GM12878 (cell line): ENCODE data around the gene PRCC. TPM values are rescaled to one million over a fixed set of nuclear protein-coding genes. Genes with fewer than 3 reads are reported as not detected.

Experiments used
- ATAC-seq: fragments of 200-7000 bp; cut with Tn5 transposase; 3 replicates; pipeline ENCODE4 v1.9.1; 2020; ENCODE audit warnings: mild to moderate bottlenecking, moderate library complexity
- BruUV-seq: library from RNA; stranded (reverse); fragments of 400-500 nt; replicated peaks from 2 replicates; lab custom pipeline; 2021; lab: Mats Ljungman, UMichigan
- CTCF ChIA-PET: fragments of 300-600 bp; sonication (Branson Sonifier 250); formaldehyde crosslinking; extraction: SDS; loops from one replicate; lab custom pipeline; 2021; ENCODE audit warnings: inconsistent platforms; lab: Yijun Ruan, JAX
- POLR2A ChIA-PET: fragments of 350-600 bp; formaldehyde crosslinking; extraction: SDS; loops from one replicate; lab custom pipeline; 2021; ENCODE audit warnings: inconsistent platforms; lab: Charles Lee
- RAD21 ChIA-PET: fragments of 300-600 bp; sonication (Branson Sonifier 250); formaldehyde crosslinking; loops from one replicate; lab custom pipeline; 2023; ENCODE audit warnings: antibody characterized with exemption; ENCODE audit not compliant: unreplicated experiment; lab: Charles Lee
- SMC1A ChIA-PET: fragments of 300-600 bp; sonication (Branson Sonifier 250); formaldehyde crosslinking; loops from one replicate; lab custom pipeline; 2023; ENCODE audit not compliant: unreplicated experiment, uncharacterized antibody; lab: Charles Lee
- DNase-seq: peaks from one replicate; pipeline ENCODE4 v3.0.0-alpha.2; 2011; ENCODE audit warnings: low read depth, low spot score
- FAIRE-seq: peaks from 3 replicates; lab custom pipeline; 2011; peaks lifted over from hg19 to GRCh38; lab: Jason Lieb, UNC
- H2AFZ ChIP-seq: 2 replicates; pipeline ENCODE4 v1.6.0; 2011; ENCODE audit warnings: low read depth, low read length, control low read depth; ENCODE audit not compliant: control insufficient read depth
- H3K27ac ChIP-seq: 2 replicates; pipeline ENCODE4 v1.5.1; 2011; ENCODE audit warnings: control low read depth; ENCODE audit not compliant: control insufficient read depth, insufficient read depth
- H3K27me3 ChIP-seq, 2 experiments: replicated peaks in 1 of 2; 2 replicates each; pipeline versions ENCODE4 v1.6.0 to v1.6.1; 2011; ENCODE audit warnings: low read length in 1 of 2; ENCODE audit not compliant: control insufficient read depth in 2 of 2, insufficient read depth in 2 of 2
- H3K36me3 ChIP-seq, 2 experiments: 2 replicates each; pipeline ENCODE4 v1.5.1; 2011; ENCODE audit warnings: low read length in 1 of 2; ENCODE audit not compliant: control insufficient read depth in 2 of 2, insufficient read depth in 2 of 2
- H3K4me1 ChIP-seq: 2 replicates; pipeline ENCODE4 v1.6.1; 2011; ENCODE audit warnings: mild to moderate bottlenecking, low read length, moderate library complexity, mixed read lengths; ENCODE audit not compliant: control insufficient read depth, insufficient read depth
- H3K4me2 ChIP-seq: 2 replicates; pipeline ENCODE4 v1.6.0; 2011; ENCODE audit warnings: control low read depth; ENCODE audit not compliant: control insufficient read depth, insufficient read depth
- H3K4me3 ChIP-seq: fragments of 200-600 bp; sonication (generic); 2 replicates; pipeline ENCODE4 v1.5.1; 2016
- H3K79me2 ChIP-seq: 2 replicates; pipeline ENCODE4 v1.6.0; 2011; ENCODE audit warnings: low read length; ENCODE audit not compliant: control insufficient read depth, insufficient read depth
- H3K9ac ChIP-seq: 2 replicates; pipeline ENCODE4 v1.8.0; 2011; ENCODE audit warnings: low read length, control low read depth, mixed read lengths; ENCODE audit not compliant: control insufficient read depth, insufficient read depth
- H3K9me3 ChIP-seq: replicated peaks from 3 replicates; pipeline ENCODE4 v1.5.1; 2011; ENCODE audit warnings: mild to moderate bottlenecking, low read length; ENCODE audit not compliant: control insufficient read depth, insufficient read depth
- H4K20me1 ChIP-seq: 2 replicates; pipeline ENCODE4 v1.6.0; 2011; ENCODE audit not compliant: control insufficient read depth, insufficient read depth
- CBFB ChIP-seq: IDR thresholded peaks from 2 replicates; pipeline ENCODE4 v1.6.1; 2016; ENCODE audit warnings: antibody characterized with exemption, low read depth
- MYB ChIP-seq: fragments of 150-350 bp; IDR thresholded peaks from 2 replicates; pipeline ENCODE4 v1.6.1; 2014; ENCODE audit warnings: mild to moderate bottlenecking, low read depth, low read length, borderline replicate concordance
- NFIC ChIP-seq: IDR thresholded peaks from 2 replicates; pipeline ENCODE4 v1.6.1; 2012; ENCODE audit warnings: low read depth, mild to moderate bottlenecking, inconsistent platforms, low read length, moderate library complexity
- RAD21 ChIP-seq: IDR thresholded peaks from 2 replicates; pipeline ENCODE4 v1.6.1; 2011; ENCODE audit warnings: mild to moderate bottlenecking, low read depth, low read length, moderate library complexity; ENCODE audit not compliant: insufficient read depth
- RUNX3 ChIP-seq: IDR thresholded peaks from 2 replicates; pipeline ENCODE4 v1.6.1; 2012; ENCODE audit warnings: low read length, inconsistent platforms
- SMC3 ChIP-seq: IDR thresholded peaks from 2 replicates; pipeline ENCODE4 v1.6.1; 2011; ENCODE audit warnings: low read length, improper control_type of control experiment, borderline replicate concordance
- WGBS: methylation state at CpG from one replicate; pipeline ENCODE4 v1.1.6; 2016; ENCODE audit warnings: low lambda C conversion rate; ENCODE audit not compliant: insufficient replicate concordance, insufficient coverage; ENCODE audit errors: missing lambda C conversion rate; 5-methylcytosine and 5-hydroxymethylcytosine counted together
- in situ Hi-C: fragments of 300-500 bp; cut with MboI; formaldehyde crosslinking; loops from 9 replicates; pipeline ENCODE4 v1.14.3; 2018; ENCODE audit warnings: mixed read lengths
- intact Hi-C: fragments of 100-400 bp; cut with micrococcal nuclease; formaldehyde crosslinking; loops from one replicate; pipeline ENCODE4 v1.14.2; 2022; ENCODE audit not compliant: unreplicated experiment
- polyA plus RNA-seq, 11 experiments: library from polyadenylated mRNA; depleted of rRNA in 4 of 11; unstranded in 6 of 11; stranded (reverse) in 5 of 11; fragments of >200 nt; fragmentation: Nextera tagmentation in 4 of 11; fragmentation: Illumina TruSeq in 1 of 11; extraction: Ambion mirVana in 4 of 11; extraction: Trizol in 1 of 11; gene quantifications; 1 replicate in 1 of 11; 2 replicates in 10 of 11; pipeline versions ENCODE4 v1.2.1 to v1.2.3, GENCODE V29; 2011 to 2016; ENCODE audit warnings: inconsistent platforms in 2 of 11, missing spikeins in 2 of 11, low read depth in 1 of 11
- total RNA-seq, 4 experiments: library from RNA; depleted of rRNA in 3 of 4; stranded (reverse); fragments of >200 nt in 3 of 4; fragmentation: Illumina TruSeq in 1 of 4; extraction: Trizol in 1 of 4; gene quantifications; 2 replicates each; pipeline versions ENCODE4 v1.2.1 to v1.2.3, GENCODE V29; 2013 to 2021
- TF ChIP-seq, protein P1 (sequence below): fragments of 150-350 bp; IDR thresholded peaks from 2 replicates; pipeline ENCODE4 v1.6.1; 2014; ENCODE audit warnings: mild to moderate bottlenecking, low read depth, low read length
- TF ChIP-seq, protein P2 (sequence below), 3 experiments: IDR thresholded peaks in 2 of 3; conservative IDR thresholded peaks in 1 of 3; 2 replicates each; pipeline ENCODE4 v1.5.1; 2011; ENCODE audit warnings: low read depth in 3 of 3, low read length in 3 of 3, mild to moderate bottlenecking in 3 of 3, control low read depth in 2 of 3, moderate library complexity in 2 of 3, inconsistent platforms in 1 of 3, mixed read lengths in 1 of 3; ENCODE audit not compliant: control insufficient read depth in 2 of 3, insufficient read depth in 1 of 3; ENCODE audit errors: extremely low read depth in 1 of 3

The PRCC gene
- total and polyA plus RNA-seq, 10 of the 15 experiments (the other 5 are each of a cell fraction or from before 2014, with no cell fraction given): 23.8 to 132 (median 63.1) TPM

DNA sequence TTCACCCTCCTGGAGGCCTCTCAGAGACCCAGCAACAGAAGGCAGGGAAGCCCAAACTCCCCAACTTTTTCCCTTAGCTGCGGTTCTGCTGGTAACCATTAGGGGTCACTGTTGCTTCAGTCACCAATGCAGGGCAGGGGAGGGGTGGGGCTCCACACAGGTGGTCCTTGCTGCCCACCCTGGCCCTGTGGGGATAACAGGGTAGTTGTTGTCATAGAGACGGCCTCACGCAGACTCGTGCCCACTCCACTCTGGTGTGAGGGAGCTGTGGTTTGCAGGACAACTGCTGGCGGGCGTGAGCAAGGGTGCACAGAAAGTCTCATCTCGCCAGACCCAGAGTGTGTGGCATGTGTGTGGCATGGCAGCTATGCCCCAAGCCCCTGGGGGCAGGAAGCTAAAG is 71.6 kb downstream of the PRCC start:
- no peaks in the 10 kb centered on the region for H3K9me3 ChIP-seq
- RAD21 ChIA-PET: interaction anchor here (0.6 to 6.1 kb wide), 13 partner anchors 10 to 267 kb away, joined by 3 to 113 read pairs (median 6); partner anchors contain the start of genes INSRR, ISG20L2, METTL25B and NTRK1
- H3K4me3 ChIP-seq: no peak overlapping the region
- no peak overlapping the region for H3K9ac ChIP-seq
- H3K36me3 ChIP-seq: no peaks in the 10 kb centered on the region
- intact Hi-C loops (loop anchor here (1.0 to 5.0 kb wide), 3 partner anchors 21 to 52 kb away; partner anchors contain the start of gene NTRK1), in situ Hi-C loops (no loop called here)
- no peak overlapping the region for H2AFZ ChIP-seq
- H3K27ac ChIP-seq: no peak overlapping the region
- 18% methylated on average over 7 of the region's 7 CpGs for WGBS
- no peak for TF ChIP-seq CBFB
- TF ChIP-seq SMC3: peak; percentile 58; the same call in 1 of the 2 replicates
- peak; percentile 84 for TF ChIP-seq RUNX3
- no peak for TF ChIP-seq NFIC
- TF ChIP-seq, protein P1, sequence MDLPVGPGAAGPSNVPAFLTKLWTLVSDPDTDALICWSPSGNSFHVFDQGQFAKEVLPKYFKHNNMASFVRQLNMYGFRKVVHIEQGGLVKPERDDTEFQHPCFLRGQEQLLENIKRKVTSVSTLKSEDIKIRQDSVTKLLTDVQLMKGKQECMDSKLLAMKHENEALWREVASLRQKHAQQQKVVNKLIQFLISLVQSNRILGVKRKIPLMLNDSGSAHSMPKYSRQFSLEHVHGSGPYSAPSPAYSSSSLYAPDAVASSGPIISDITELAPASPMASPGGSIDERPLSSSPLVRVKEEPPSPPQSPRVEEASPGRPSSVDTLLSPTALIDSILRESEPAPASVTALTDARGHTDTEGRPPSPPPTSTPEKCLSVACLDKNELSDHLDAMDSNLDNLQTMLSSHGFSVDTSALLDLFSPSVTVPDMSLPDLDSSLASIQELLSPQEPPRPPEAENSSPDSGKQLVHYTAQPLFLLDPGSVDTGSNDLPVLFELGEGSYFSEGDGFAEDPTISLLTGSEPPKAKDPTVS: no peak
- no peak for TF ChIP-seq MYB
- peak; percentile 86 for TF ChIP-seq RAD21
- TF ChIP-seq, protein P2, sequence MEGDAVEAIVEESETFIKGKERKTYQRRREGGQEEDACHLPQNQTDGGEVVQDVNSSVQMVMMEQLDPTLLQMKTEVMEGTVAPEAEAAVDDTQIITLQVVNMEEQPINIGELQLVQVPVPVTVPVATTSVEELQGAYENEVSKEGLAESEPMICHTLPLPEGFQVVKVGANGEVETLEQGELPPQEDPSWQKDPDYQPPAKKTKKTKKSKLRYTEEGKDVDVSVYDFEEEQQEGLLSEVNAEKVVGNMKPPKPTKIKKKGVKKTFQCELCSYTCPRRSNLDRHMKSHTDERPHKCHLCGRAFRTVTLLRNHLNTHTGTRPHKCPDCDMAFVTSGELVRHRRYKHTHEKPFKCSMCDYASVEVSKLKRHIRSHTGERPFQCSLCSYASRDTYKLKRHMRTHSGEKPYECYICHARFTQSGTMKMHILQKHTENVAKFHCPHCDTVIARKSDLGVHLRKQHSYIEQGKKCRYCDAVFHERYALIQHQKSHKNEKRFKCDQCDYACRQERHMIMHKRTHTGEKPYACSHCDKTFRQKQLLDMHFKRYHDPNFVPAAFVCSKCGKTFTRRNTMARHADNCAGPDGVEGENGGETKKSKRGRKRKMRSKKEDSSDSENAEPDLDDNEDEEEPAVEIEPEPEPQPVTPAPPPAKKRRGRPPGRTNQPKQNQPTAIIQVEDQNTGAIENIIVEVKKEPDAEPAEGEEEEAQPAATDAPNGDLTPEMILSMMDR (IDR thresholded peaks at IDR 0.05 in 2 of 3, conservative IDR thresholded peaks at IDR 0.05 in 1 of 3; ENCODE audit: control insufficient read depth in 2 of 3, extremely low read depth in 1 of 3, insufficient read depth in 1 of 3, low read depth in 3 of 3, low read length in 3 of 3): peak; percentile 80 to 94 (median 91)
- 0 out of 2 replicates have a peak, but pooled peaks cover 2% of the 10 kb centered on the region for H4K20me1 ChIP-seq
- H3K4me1 ChIP-seq: peaks cover 24% of the 10 kb centered on the region
- peak; percentile 57 for ATAC-seq
- FAIRE-seq: peak; percentile 74
- no peak for DNase-seq
- no peaks in the 10 kb centered on the region; a peak in 1 of 4 replicates for H3K27me3 ChIP-seq
- H3K79me2 ChIP-seq: no peaks in the 10 kb centered on the region
- no TSS peak for BruUV-seq
- CTCF ChIA-PET: interaction anchor here (0.8 to 6.9 kb wide), 36 partner anchors 8 to 251 kb away, joined by 3 to 248 read pairs (median 7); partner anchors contain the start of genes INSRR, ISG20L2, METTL25B and MRPL24
- POLR2A ChIA-PET: interaction anchor here (0.6 to 2.8 kb wide), 4 partner anchors 21 to 111 kb away, joined by 3 to 9 read pairs (median 6); partner anchors contain the start of genes ISG20L2, METTL25B and NTRK1
- SMC1A ChIA-PET: interaction anchor here (0.7 to 6.8 kb wide), 14 partner anchors 17 to 148 kb away, joined by 3 to 123 read pairs (median 6); partner anchors contain the start of genes INSRR, ISG20L2, METTL25B and NTRK1
- H3K4me2 ChIP-seq: no peak overlapping the region
